Measurements from ENCODE around the gene CIAO3.
A peak's percentile ranks its signal among the peaks of the same experiment; 100 is the strongest.

CIAO3 gene

GRCh38 chr16:724188-725040, 16.4 kb downstream of the CIAO3 start:
- DNase-seq (ENCODE audit: low read depth in 2 of 2), result no peak

GRCh38 chr16:723695-724094, 17.1 kb downstream of the CIAO3 start:
- DNase-seq (ENCODE audit: low read depth in 2 of 2), result no peak

GRCh38 chr16:722835-723633, 17.8 kb downstream of the CIAO3 start:
- no peak for DNase-seq (ENCODE audit: low read depth in 2 of 2)

- no peak for DNase-seq (ENCODE audit: low read depth in 2 of 2)
Observed at GRCh38 chr16:721765-722540, 18.8 kb downstream of the CIAO3 start.

- DNase-seq (ENCODE audit: low read depth in 2 of 2), result peak; percentile 66 to 78
Observed at GRCh38 chr16:720990-721764, 19.6 kb downstream of the CIAO3 start, which contains the start of gene ANTKMT. ANTKMT (plus strand) TSS chr16:721146; CDS start chr16:721275, 129 bp downstream.

- no peak for DNase-seq (ENCODE audit: low read depth in 2 of 2)
Observed at GRCh38 chr16:720447-720989, 20.3 kb downstream of the CIAO3 start.

GRCh38 chr16:719815-720446, 20.9 kb downstream of the CIAO3 start:
- DNase-seq (ENCODE audit: low read depth in 2 of 2), result no peak

- no peak for DNase-seq (ENCODE audit: low read depth in 2 of 2)
Observed at GRCh38 chr16:718922-719321, 21.9 kb downstream of the CIAO3 start.

GRCh38 chr16:718389-718788, 22.4 kb downstream of the CIAO3 start:
- no peak for DNase-seq (ENCODE audit: low read depth in 2 of 2)

GRCh38 chr16:717450-718245, 23.1 kb downstream of the CIAO3 start:
- DNase-seq (ENCODE audit: low read depth in 2 of 2), result no peak

GRCh38 chr16:716768-717325, 23.9 kb downstream of the CIAO3 start:
- DNase-seq (ENCODE audit: low read depth in 2 of 2), result no peak

- no peak for DNase-seq (ENCODE audit: low read depth in 2 of 2)
Observed at GRCh38 chr16:716200-716568, 24.6 kb downstream of the CIAO3 start.

- no peak for DNase-seq (ENCODE audit: low read depth in 2 of 2)
Observed at GRCh38 chr16:715477-716199, 25.2 kb downstream of the CIAO3 start.

GRCh38 chr16:714558-715476, 26.0 kb downstream of the CIAO3 start, which contains the start of gene METRN:
METRN (plus strand) TSS chr16:715118; CDS start chr16:715290, 172 bp downstream.
- peak; percentile 91 to 92 for DNase-seq (ENCODE audit: low read depth in 2 of 2)

GRCh38 chr16:714079-714478, 26.7 kb downstream of the CIAO3 start:
- no peak for DNase-seq (ENCODE audit: low read depth in 2 of 2)

- DNase-seq (ENCODE audit: low read depth in 2 of 2), result peak; percentile 59 to 68
Observed at GRCh38 chr16:712740-713250, 28.0 kb downstream of the CIAO3 start.
